WERI-Rb-1 (cell line): ENCODE data around the gene ZNFX1.

Experiments
- DNase-seq: peaks from one replicate; pipeline ENCODE4 v3.0.0-alpha.2; 2020
- H3K27ac ChIP-seq: fragments of 250-450 bp; sonication (Bioruptor Pico); 2 replicates; pipeline ENCODE4 v1.5.1; 2020; ENCODE audit warnings: mild to moderate bottlenecking, moderate library complexity
- H3K27me3 ChIP-seq: fragments of 250-450 bp; sonication (Bioruptor Pico); 2 replicates; pipeline ENCODE4 v1.5.1; 2021; ENCODE audit warnings: mild to moderate bottlenecking, low read depth, moderate library complexity; ENCODE audit not compliant: insufficient read depth, severe bottlenecking
- H3K36me3 ChIP-seq: fragments of 250-450 bp; sonication (Bioruptor Pico); 2 replicates; pipeline ENCODE4 v1.5.1; 2020; ENCODE audit warnings: mild to moderate bottlenecking, moderate library complexity
- H3K4me3 ChIP-seq: 2 replicates; pipeline ENCODE4 v1.5.1; 2011; ENCODE audit warnings: low read depth, mild to moderate bottlenecking, control low read depth, low read length
- H3K9me3 ChIP-seq: fragments of 250-450 bp; sonication (Bioruptor Pico); 2 replicates; pipeline ENCODE4 v1.5.1; 2021; ENCODE audit warnings: mild to moderate bottlenecking, moderate library complexity; ENCODE audit not compliant: severe bottlenecking
- CTCF ChIP-seq: IDR thresholded peaks from 2 replicates; pipeline ENCODE4 v1.5.1; 2011; ENCODE audit warnings: low read depth, mild to moderate bottlenecking, control low read depth, inconsistent platforms, low read length

ZNFX1 gene

GRCh38 chr20:49285813-49286494, 8.1 kb upstream of the ZNFX1 start:
- Histone ChIP-seq H3K4me3 (no peak overlapping the region), H3K27ac (no peak overlapping the region), H3K36me3 (peaks cover 100% of the 10 kb centered on the region), H3K27me3 (no peaks in the 10 kb centered on the region), H3K9me3 (peaks cover 3% of the 10 kb centered on the region)
- no peak for DNase-seq
- no peak for TF ChIP-seq CTCF

GRCh38 chr20:49285233-49285668, 7.4 kb upstream of the ZNFX1 start:
- DNase-seq, result no peak
- H3K9me3 ChIP-seq, result peaks cover 8% of the 10 kb centered on the region
- H3K27me3 ChIP-seq, result no peaks in the 10 kb centered on the region
- peaks cover 100% of the 10 kb centered on the region for H3K36me3 ChIP-seq
- no peak for TF ChIP-seq CTCF
- H3K4me3 ChIP-seq, result no peak overlapping the region
- no peak overlapping the region for H3K27ac ChIP-seq

DNA sequence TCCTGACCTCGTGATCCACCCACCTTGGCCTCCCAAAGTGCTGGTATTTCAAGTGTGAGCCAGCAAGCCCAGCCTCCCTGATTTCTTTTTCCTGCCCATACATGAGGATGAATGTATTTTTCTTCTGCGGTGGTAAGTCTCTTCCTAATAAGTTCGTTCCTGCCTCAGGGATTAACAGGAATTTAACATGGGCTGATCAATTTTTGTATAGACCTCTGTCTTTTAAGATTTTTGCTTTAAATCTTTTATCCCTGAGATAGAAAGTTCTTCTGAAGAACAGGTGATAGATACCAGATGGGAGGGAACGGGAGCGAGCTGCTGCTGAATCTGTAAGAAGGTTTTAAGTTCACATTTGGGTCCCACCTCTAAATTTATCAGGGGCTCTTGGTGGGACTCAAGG, 7.0 kb upstream of the ZNFX1 start:
- H3K4me3 ChIP-seq, result no peak overlapping the region

DNA sequence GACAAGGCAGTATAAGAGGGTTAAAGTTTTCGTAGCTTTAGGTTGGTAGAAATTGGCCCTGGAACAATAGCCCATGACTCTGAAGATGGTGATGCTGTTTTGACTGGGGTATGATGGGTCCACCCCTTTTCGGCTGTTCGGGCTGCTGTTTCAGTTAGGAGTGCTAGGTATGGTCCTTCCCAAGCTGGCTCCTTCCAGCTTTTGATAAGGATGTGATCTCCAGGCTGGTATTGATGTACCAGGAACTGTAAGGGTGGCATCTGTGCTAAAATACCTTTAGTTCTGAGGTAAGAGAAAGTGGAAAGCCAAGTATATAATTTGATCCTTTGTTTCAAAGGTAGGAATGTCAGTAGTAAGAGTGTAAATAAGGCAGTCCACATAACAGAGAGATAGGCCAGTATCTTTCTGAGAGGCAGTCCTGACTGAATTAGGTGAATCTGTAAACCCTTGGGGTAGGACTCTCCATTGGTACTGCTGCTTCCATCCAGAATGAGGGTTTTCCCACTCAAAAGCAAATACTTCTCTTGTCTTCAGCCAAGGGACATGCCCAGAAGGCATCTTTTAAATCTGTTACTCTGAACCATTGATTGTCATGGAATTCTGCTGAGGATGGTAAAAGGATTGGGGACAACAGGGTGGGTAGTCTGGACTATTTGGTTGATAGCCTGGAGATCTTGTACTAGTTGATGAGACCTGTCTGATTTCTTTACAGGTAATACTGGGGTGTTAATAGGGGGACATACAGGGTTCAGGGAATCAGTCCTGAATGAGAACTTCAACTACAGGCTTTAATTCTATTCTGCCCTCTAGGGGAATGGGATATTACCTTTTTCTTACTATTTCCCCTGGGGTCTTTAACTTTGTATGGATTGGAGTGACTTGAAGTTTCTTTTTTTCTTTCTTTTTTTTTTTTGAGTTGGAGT, 6.1 kb upstream of the ZNFX1 start:
- no peak overlapping the region for H3K4me3 ChIP-seq
- no peaks in the 10 kb centered on the region for H3K27me3 ChIP-seq
- DNase-seq, result no peak
- peaks cover 12% of the 10 kb centered on the region for H3K9me3 ChIP-seq
- no peak for TF ChIP-seq CTCF
- no peak overlapping the region for H3K27ac ChIP-seq
- H3K36me3 ChIP-seq, result peaks cover 100% of the 10 kb centered on the region

More for the DNA sequence above, 7.0 kb upstream of the ZNFX1 start:
- H3K9me3 ChIP-seq, result peaks cover 12% of the 10 kb centered on the region
- TF ChIP-seq CTCF, result no peak
- DNase-seq, result no peak
- no peak overlapping the region for H3K27ac ChIP-seq
- peaks cover 100% of the 10 kb centered on the region for H3K36me3 ChIP-seq
- H3K27me3 ChIP-seq, result no peaks in the 10 kb centered on the region

DNA sequence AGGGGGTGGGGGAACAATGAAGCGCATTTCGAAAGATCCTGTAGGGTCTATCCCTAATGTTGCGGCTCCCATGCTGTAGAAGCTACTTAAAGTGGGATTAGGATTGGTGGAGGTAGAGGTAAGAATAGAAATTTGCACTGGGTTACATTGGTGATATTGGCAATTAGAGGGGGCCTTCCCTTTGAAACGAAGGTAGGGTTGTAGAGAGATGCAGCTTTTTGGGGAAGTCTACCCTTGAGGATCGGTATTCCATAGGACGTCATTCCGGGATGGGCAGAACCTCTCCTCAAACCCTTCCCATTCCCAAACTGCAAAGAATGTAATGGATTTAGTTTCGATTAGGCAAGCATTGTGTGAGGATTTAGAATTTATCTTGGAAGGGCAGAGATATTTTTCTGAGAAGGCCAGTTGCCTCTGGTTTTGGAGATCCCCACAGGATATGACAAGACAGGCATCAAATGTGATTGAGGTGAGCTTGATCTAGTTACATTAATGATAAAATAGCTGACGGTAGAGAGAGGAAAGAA, 5.4 kb upstream of the ZNFX1 start:
- peaks cover 98% of the 10 kb centered on the region for H3K36me3 ChIP-seq
- H3K27ac ChIP-seq, result no peak overlapping the region
- TF ChIP-seq CTCF, result no peak
- DNase-seq, result no peak
- no peak overlapping the region for H3K4me3 ChIP-seq
- H3K27me3 ChIP-seq, result no peaks in the 10 kb centered on the region
- peaks cover 12% of the 10 kb centered on the region for H3K9me3 ChIP-seq
